IMR-90 (cell line): Measurements from ENCODE around the gene PYY. TPM values are rescaled to one million over a fixed set of nuclear protein-coding genes. Genes with fewer than 3 reads are reported as not detected.

Experiments used
- ATAC-seq: fragments of 200-7000 bp; cut with Tn5 transposase; 2 replicates; pipeline ENCODE4 v1.9.1; 2020; ENCODE audit warnings: low read depth, mild to moderate bottlenecking, moderate library complexity
- BruUV-seq: library from RNA; stranded (reverse); fragments of 400-500 nt; replicated peaks from 2 replicates; lab custom pipeline; 2021; lab: Mats Ljungman, UMichigan
- CTCF ChIA-PET: fragments of 300-600 bp; formaldehyde crosslinking; extraction: SDS; loops from one replicate; lab custom pipeline; 2021; ENCODE audit warnings: antibody characterized with exemption; lab: Yijun Ruan, JAX
- POLR2A ChIA-PET: fragments of 300-600 bp; sonication (Branson Sonifier 250); formaldehyde crosslinking; loops from one replicate; lab custom pipeline; 2022; ENCODE audit warnings: antibody characterized with exemption; ENCODE audit not compliant: unreplicated experiment; lab: Charles Lee
- DNase-seq: peaks from one replicate; pipeline ENCODE4 v3.0.0; 2013
- H2AFZ ChIP-seq: replicated peaks from 2 replicates; pipeline ENCODE3; 2013; ENCODE audit warnings: low read length, mild to moderate bottlenecking; ENCODE audit not compliant: poor library complexity
- H2AK5ac ChIP-seq: 2 replicates; pipeline ENCODE4 v1.6.1; 2013; ENCODE audit warnings: low read depth, low read length, inconsistent platforms
- H2AK9ac ChIP-seq: replicated peaks from 2 replicates; pipeline ENCODE3; 2013; ENCODE audit warnings: mild to moderate bottlenecking, low read depth, low read length, moderate library complexity; ENCODE audit not compliant: poor library complexity
- H2BK120ac ChIP-seq: 2 replicates; pipeline ENCODE4 v1.6.1; 2013; ENCODE audit warnings: low read depth, low read length, inconsistent platforms
- H2BK15ac ChIP-seq: 3 replicates; pipeline ENCODE4 v1.6.1; 2013; ENCODE audit warnings: low read depth, low read length, inconsistent platforms
- H2BK20ac ChIP-seq: 2 replicates; pipeline ENCODE4 v1.6.1; 2013; ENCODE audit warnings: low read depth, mild to moderate bottlenecking, inconsistent platforms, low read length, moderate library complexity
- H2BK5ac ChIP-seq: 2 replicates; pipeline ENCODE4 v1.6.1; 2013; ENCODE audit warnings: mild to moderate bottlenecking, low read depth, low read length, inconsistent platforms; ENCODE audit not compliant: poor library complexity, severe bottlenecking
- H3K14ac ChIP-seq: replicated peaks from 2 replicates; pipeline ENCODE4 v1.6.1; 2013; ENCODE audit warnings: low read depth, low read length, inconsistent platforms
- H3K18ac ChIP-seq: 2 replicates; pipeline ENCODE4 v1.6.1; 2013; ENCODE audit warnings: low read depth, low read length, control low read depth
- H3K23ac ChIP-seq: 2 replicates; pipeline ENCODE4 v1.6.1; 2013; ENCODE audit warnings: low read depth, low read length, inconsistent platforms
- H3K27ac ChIP-seq: 2 replicates; pipeline ENCODE4 v1.5.1; 2013; ENCODE audit warnings: mild to moderate bottlenecking, control low read depth, low read length; ENCODE audit not compliant: insufficient read depth
- H3K27me3 ChIP-seq: 2 replicates; pipeline ENCODE4 v1.6.1; 2013; ENCODE audit warnings: low read length; ENCODE audit not compliant: control insufficient read depth, insufficient read depth
- H3K36me3 ChIP-seq: 2 replicates; pipeline ENCODE4 v1.6.1; 2013; ENCODE audit warnings: low read length, mixed read lengths; ENCODE audit not compliant: control insufficient read depth, insufficient read depth
- H3K4ac ChIP-seq: 2 replicates; pipeline ENCODE4 v1.6.1; 2013; ENCODE audit warnings: low read depth, low read length, inconsistent platforms
- H3K4me1 ChIP-seq: 2 replicates; pipeline ENCODE4 v1.6.1; 2013; ENCODE audit warnings: low read length, mixed read lengths; ENCODE audit not compliant: control insufficient read depth, insufficient read depth
- H3K4me2 ChIP-seq: 2 replicates; pipeline ENCODE4 v1.6.1; 2013; ENCODE audit warnings: low read depth, mild to moderate bottlenecking, control low read depth, low read length, moderate library complexity
- H3K4me3 ChIP-seq: 2 replicates; pipeline ENCODE4 v1.5.1; 2013; ENCODE audit warnings: low read depth, mild to moderate bottlenecking, control low read depth, low read length, moderate library complexity; ENCODE audit not compliant: insufficient read depth
- H3K56ac ChIP-seq: 2 replicates; pipeline ENCODE4 v1.6.1; 2013; ENCODE audit warnings: low read length, inconsistent platforms; ENCODE audit not compliant: insufficient read depth; ENCODE audit errors: extremely low read depth
- H3K79me1 ChIP-seq, 2 experiments: 2 replicates each; pipeline ENCODE4 v1.6.1; 2013; ENCODE audit warnings: low read length in 2 of 2, inconsistent platforms in 1 of 2, low read depth in 1 of 2
- H3K9ac ChIP-seq: 2 replicates; pipeline ENCODE4 v1.6.1; 2013; ENCODE audit warnings: low read depth, low read length, control low read depth
- H3K9me1 ChIP-seq: 2 replicates; pipeline ENCODE4 v1.6.1; 2013; ENCODE audit warnings: low read length, inconsistent platforms; ENCODE audit not compliant: insufficient read depth
- H3K9me3 ChIP-seq: 2 replicates; pipeline ENCODE4 v1.6.1; 2013; ENCODE audit warnings: low read length; ENCODE audit not compliant: control insufficient read depth, insufficient read depth
- H4K20me1 ChIP-seq: 2 replicates; pipeline ENCODE4 v1.6.1; 2013; ENCODE audit warnings: low read length, inconsistent platforms; ENCODE audit not compliant: insufficient read depth
- H4K5ac ChIP-seq: 2 replicates; pipeline ENCODE4 v1.6.1; 2013; ENCODE audit warnings: mild to moderate bottlenecking, low read depth, low read length, control low read depth
- H4K8ac ChIP-seq, 2 experiments: 2 replicates each; pipeline ENCODE4 v1.6.1; 2013; ENCODE audit warnings: low read depth in 2 of 2, low read length in 2 of 2, control low read depth in 1 of 2, inconsistent platforms in 1 of 2
- H4K91ac ChIP-seq: 2 replicates; pipeline ENCODE4 v1.6.1; 2013; ENCODE audit warnings: low read depth, low read length, inconsistent platforms; ENCODE audit not compliant: insufficient read depth
- BHLHE40 ChIP-seq: fragments of 150-350 bp; IDR thresholded peaks from 2 replicates; pipeline ENCODE4 v1.6.1; 2016; ENCODE audit warnings: mild to moderate bottlenecking, low read depth, low read length
- CEBPB ChIP-seq: IDR thresholded peaks from 2 replicates; pipeline ENCODE4 v1.6.1; 2012; ENCODE audit warnings: low read depth, low read length, improper control_type of control experiment
- FOS ChIP-seq: fragments of 150-350 bp; IDR thresholded peaks from 2 replicates; pipeline ENCODE4 v1.6.1; 2016; ENCODE audit warnings: low read depth, low read length
- MAZ ChIP-seq: IDR thresholded peaks from 2 replicates; pipeline ENCODE4 v1.6.1; 2012; ENCODE audit warnings: low read depth, mild to moderate bottlenecking, low read length, improper control_type of control experiment, moderate library complexity, borderline replicate concordance
- MXI1 ChIP-seq: IDR thresholded peaks from 2 replicates; pipeline ENCODE4 v1.6.1; 2012; ENCODE audit warnings: low read depth, mild to moderate bottlenecking, low read length, moderate library complexity, borderline replicate concordance
- NFE2L2 ChIP-seq: fragments of 150-350 bp; IDR thresholded peaks from 2 replicates; pipeline ENCODE4 v1.6.1; 2016; ENCODE audit warnings: low read depth, mild to moderate bottlenecking, low read length
- RCOR1 ChIP-seq: IDR thresholded peaks from 2 replicates; pipeline ENCODE4 v1.6.1; 2012; ENCODE audit warnings: mild to moderate bottlenecking, low read length, improper control_type of control experiment; ENCODE audit not compliant: insufficient replicate concordance
- RFX5 ChIP-seq: IDR thresholded peaks from 2 replicates; pipeline ENCODE4 v1.8.0; 2012; ENCODE audit warnings: low read depth, mild to moderate bottlenecking, low read length, moderate library complexity
- SMC3 ChIP-seq: fragments of 150-350 bp; IDR thresholded peaks from 2 replicates; pipeline ENCODE4 v1.6.1; 2016; ENCODE audit warnings: low read depth, mild to moderate bottlenecking, antibody characterized with exemption, low read length, moderate library complexity
- WGBS, 2 experiments: methylation state at CpG; one replicate each; pipeline versions ENCODE4 v1.1.5 to v1.1.7; 2013; ENCODE audit warnings: missing lambda C conversion rate in 2 of 2; ENCODE audit not compliant: insufficient read length in 1 of 2; ENCODE audit errors: extremely low coverage in 2 of 2; 5-methylcytosine and 5-hydroxymethylcytosine counted together
- dilution Hi-C: fragments of 300-500 bp; cut with HindIII; formaldehyde crosslinking; loops from one replicate; pipeline ENCODE4 v1.14.3; 2018; ENCODE audit warnings: low sequenced_read_pairs; ENCODE audit not compliant: unreplicated experiment
- in situ Hi-C: fragments of 300-500 bp; cut with MboI; formaldehyde crosslinking; loops from 3 replicates; pipeline ENCODE4 v1.14.3; 2019; ENCODE audit warnings: low sequenced_read_pairs, inconsistent platforms, mixed read lengths
- intact Hi-C: fragments of 100-400 bp; cut with micrococcal nuclease; formaldehyde crosslinking; loops from 2 replicates; pipeline ENCODE4 v1.10.0; 2022
- polyA plus RNA-seq, 3 experiments: library from polyadenylated mRNA; depleted of rRNA; stranded (reverse); fragments of >200 nt; gene quantifications; 2 replicates each; pipeline ENCODE4 v1.2.3, GENCODE V29; 2012; ENCODE audit warnings: low replicate concordance in 1 of 3
- total RNA-seq: library from RNA; depleted of rRNA; stranded (reverse); fragments of >200 nt; gene quantifications from 2 replicates; pipeline ENCODE4 v1.2.3, GENCODE V29; 2012
- TF ChIP-seq, protein P1 (sequence below): conservative IDR thresholded peaks from 2 replicates; pipeline ENCODE4 v1.5.1; 2012; ENCODE audit warnings: mild to moderate bottlenecking, low read depth, low read length, improper control_type of control experiment
- TF ChIP-seq, protein P2 (sequence below): fragments of 150-350 bp; IDR thresholded peaks from 2 replicates; pipeline ENCODE4 v1.6.1; 2016; ENCODE audit warnings: low read depth, mild to moderate bottlenecking, low read length, moderate library complexity, borderline replicate concordance

PYY gene
- total and polyA plus RNA-seq, 2 of the 4 experiments (the other 2 are of a cell fraction), result not detected

GRCh38 chr17:44001461-44001920 lies 47.8 kb upstream of the PYY start (continued):
- TF ChIP-seq CEBPB, result no peak
- TF ChIP-seq RFX5, result no peak
- TF ChIP-seq SMC3, result no peak

- Histone ChIP-seq H3K4me3 (no peak overlapping the region), H3K9me1 (peaks cover 6% of the 10 kb centered on the region), H3K27ac (no peak overlapping the region), H3K23ac (no peak overlapping the region), H3K36me3 (no peaks in the 10 kb centered on the region), H4K8ac (no peak overlapping the region; a peak in 1 of 4 replicates), H3K56ac (no peak overlapping the region), H3K4ac (no peak overlapping the region), H4K5ac (no peak overlapping the region), H2AFZ (no peak overlapping the region), H3K9me3 (no peaks in the 10 kb centered on the region), H3K4me2 (no peak overlapping the region), H2AK5ac (no peak overlapping the region), H4K20me1 (no peaks in the 10 kb centered on the region), H3K18ac (no peak overlapping the region), H3K14ac (no peak overlapping the region), H4K91ac (no peak overlapping the region), H3K27me3 (peaks cover 7% of the 10 kb centered on the region), H2AK9ac (no peak overlapping the region), H3K9ac (no peak overlapping the region), H2BK20ac (no peak overlapping the region), H3K79me1 (no peaks in the 10 kb centered on the region), H2BK15ac (no peak overlapping the region), H2BK120ac (0 out of 2 replicates have a peak overlapping the region, but pooled peaks have one; percentile 19), H3K4me1 (peaks cover 5% of the 10 kb centered on the region), H2BK5ac (no peak overlapping the region)
- in situ Hi-C loops, result loop anchor here (5.0 kb wide), 1 partner anchor 59 kb away; the partner anchor contains the start of gene PPY
- POLR2A ChIA-PET, result no interaction called here
- BruUV-seq, result no TSS peak
- dilution Hi-C loops, result no loop called here
- ATAC-seq (no peak), DNase-seq (no peak)
- intact Hi-C loops, result no loop called here
- CTCF ChIA-PET, result no interaction called here
- TF ChIP-seq MAZ, result no peak
- TF ChIP-seq RFX5, result no peak
- TF ChIP-seq, protein P1, sequence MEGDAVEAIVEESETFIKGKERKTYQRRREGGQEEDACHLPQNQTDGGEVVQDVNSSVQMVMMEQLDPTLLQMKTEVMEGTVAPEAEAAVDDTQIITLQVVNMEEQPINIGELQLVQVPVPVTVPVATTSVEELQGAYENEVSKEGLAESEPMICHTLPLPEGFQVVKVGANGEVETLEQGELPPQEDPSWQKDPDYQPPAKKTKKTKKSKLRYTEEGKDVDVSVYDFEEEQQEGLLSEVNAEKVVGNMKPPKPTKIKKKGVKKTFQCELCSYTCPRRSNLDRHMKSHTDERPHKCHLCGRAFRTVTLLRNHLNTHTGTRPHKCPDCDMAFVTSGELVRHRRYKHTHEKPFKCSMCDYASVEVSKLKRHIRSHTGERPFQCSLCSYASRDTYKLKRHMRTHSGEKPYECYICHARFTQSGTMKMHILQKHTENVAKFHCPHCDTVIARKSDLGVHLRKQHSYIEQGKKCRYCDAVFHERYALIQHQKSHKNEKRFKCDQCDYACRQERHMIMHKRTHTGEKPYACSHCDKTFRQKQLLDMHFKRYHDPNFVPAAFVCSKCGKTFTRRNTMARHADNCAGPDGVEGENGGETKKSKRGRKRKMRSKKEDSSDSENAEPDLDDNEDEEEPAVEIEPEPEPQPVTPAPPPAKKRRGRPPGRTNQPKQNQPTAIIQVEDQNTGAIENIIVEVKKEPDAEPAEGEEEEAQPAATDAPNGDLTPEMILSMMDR, result no peak
- TF ChIP-seq RCOR1, result no peak
- no peak for TF ChIP-seq BHLHE40
- TF ChIP-seq MXI1, result no peak
- TF ChIP-seq, protein P2, sequence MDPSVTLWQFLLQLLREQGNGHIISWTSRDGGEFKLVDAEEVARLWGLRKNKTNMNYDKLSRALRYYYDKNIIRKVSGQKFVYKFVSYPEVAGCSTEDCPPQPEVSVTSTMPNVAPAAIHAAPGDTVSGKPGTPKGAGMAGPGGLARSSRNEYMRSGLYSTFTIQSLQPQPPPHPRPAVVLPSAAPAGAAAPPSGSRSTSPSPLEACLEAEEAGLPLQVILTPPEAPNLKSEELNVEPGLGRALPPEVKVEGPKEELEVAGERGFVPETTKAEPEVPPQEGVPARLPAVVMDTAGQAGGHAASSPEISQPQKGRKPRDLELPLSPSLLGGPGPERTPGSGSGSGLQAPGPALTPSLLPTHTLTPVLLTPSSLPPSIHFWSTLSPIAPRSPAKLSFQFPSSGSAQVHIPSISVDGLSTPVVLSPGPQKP, result no peak
- no peak for TF ChIP-seq CEBPB
- no peak for TF ChIP-seq NFE2L2
- no peak for TF ChIP-seq FOS
- WGBS, 2 experiments, result no CpG with 5 or more reads among the region's 6 CpGs
Measured at GRCh38 chr17:44000871-44001460, 47.2 kb upstream of the PYY start.
